Fibroblast of skin of back (primary cell): ENCODE data around the gene EEF1AKMT3.

Source experiments
- DNase-seq: peaks from one replicate; pipeline ENCODE4 v3.0.0-alpha.2; 2013

Gene EEF1AKMT3

DNA sequence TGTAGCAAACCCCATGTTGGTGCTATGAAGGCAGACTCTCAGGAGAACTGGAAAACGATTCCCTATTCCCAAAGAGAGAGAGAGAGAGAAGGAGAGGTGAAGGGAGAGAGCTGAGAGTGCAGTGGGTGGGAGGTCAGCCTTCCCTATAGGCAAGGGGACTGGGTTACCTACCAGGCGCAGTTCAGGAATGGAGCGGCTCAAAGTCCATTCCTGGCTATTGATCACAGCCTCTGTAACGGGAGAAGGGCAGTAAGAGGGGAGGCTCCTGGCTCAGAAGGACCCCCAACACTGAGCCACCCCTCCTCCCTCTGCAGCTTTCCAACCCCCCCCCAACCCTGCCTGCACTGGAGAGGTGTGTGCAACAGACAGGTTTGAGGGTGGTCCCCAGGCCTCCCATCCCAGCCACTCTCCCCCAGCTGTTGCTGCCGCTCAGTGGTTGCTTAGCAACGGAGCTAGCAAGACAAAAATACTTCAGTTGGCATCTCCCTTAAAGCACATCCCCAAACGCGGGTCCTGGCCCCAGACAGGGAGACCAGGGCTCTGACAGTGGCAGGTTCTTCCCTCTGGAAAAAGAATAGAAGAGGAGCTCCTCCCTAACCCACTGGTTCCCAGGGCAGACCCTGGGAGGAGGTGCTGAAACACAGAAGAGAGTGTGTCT is 37.1 kb upstream of the EEF1AKMT3 start:
- DNase-seq = no peak

DNA sequence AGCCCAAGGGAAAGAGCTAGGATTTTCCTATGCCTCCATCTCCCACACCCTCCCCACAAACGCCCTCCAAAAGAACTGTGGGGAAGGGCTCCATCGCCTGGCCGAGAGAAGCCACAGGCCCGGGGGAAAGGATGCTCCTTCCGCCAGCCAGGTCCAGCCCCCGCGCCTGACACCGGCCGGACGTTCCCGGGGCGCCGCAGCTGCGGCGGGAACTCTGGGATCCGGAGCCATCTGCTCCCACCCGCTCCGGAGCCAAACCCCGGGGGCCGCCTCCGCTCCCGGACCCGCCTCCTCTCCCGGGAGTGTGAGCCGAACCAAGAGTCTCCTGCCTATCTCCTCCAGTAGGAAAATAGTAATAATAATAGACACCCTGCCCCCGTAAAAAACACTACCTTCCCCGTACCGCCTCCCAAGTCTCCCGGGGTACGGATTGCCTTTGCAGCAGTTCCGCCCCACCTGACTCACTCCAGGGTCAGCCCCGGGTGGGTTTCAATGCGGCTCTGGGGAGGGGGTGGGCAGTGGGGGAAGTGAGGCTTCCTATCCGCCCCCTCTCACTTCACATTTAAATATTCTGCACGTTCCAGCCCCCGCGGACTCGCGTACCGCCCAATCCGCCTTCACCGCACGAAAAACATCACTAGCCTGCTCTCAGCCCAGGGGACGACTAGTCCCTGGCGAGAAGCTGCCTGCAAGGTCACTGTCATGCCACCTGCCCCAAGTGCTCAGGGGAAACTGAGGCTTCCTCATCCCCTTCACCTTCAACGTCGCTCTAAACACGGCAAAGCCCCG is 36.3 kb upstream of the EEF1AKMT3 start:
- DNase-seq = peak; percentile 35

- DNase-seq = no peak
These were observed 35.5 kb upstream of the EEF1AKMT3 start for GRCh38 chr12:57736741-57737466.

- DNase-seq = peak; percentile 19
These were observed 34.6 kb upstream of the EEF1AKMT3 start for GRCh38 chr12:57737467-57738460.

DNA sequence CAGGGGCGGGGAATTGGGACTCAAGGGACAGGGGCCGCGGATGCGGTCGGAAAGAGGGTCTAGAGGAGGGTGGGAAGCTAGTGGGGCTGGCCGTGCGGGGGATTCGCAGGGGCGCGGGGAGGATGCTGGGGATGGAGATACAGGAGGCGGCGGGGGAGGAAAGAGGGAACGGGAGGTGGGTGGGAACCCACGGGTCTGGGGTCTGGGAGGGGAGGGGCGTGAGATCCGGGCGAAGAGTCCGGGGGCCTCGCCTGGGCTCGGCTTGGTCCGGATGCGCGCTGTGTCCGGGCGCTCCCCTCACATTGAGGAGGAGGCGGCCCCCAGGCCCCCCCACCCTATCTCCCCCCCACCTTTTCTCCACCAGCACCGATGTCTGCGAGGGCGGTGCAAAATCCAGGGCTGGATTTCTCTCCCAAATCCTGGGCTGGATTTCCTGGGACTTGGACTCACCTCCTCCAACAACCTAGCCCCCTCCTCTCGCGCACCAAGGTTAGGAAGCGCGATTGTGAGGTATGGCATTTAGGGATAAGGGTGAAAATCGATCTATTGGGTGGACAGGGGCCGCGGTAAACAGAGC is 33.7 kb upstream of the EEF1AKMT3 start, which contains the start of gene AGAP2:
Gene AGAP2 (minus strand): TSS at position 82 of the 577 bp plus-strand sequence. CDS start 496 bp downstream, outside the sequence.
- DNase-seq = peak; percentile 42

- DNase-seq = no peak
These were observed 33.0 kb upstream of the EEF1AKMT3 start for GRCh38 chr12:57739387-57739786.

DNA sequence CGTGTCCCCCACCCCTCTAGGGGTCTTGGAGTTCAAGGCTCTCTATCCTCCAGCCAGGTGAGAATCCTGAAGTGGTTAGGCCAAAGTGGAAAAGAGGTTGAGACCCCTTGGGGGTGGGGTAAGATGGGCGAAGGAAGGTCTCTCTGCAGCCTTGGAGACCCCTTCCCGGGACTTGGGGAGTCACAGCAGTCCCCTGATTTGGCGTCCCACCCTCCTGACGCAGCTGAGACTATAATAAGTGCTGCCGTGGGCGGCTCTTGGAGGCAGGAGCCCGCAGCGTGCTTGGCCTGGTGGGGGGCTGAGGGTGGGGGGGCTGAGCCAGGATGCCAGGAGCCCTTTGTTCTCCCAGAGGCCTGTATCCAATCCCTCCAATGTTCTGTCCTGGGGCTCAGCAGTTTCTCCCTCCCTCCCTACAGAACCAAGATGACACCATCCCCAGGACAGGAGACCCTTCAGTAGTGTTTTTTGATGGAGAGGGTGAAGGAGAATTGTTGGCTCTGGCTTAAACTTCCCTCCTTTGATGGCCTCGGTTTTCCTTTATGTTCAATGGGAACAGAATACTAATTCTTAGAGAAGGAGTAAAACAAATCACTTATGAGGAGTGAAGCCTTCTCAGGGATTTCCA is 32.4 kb upstream of the EEF1AKMT3 start:
- DNase-seq = no peak

- DNase-seq = no peak
These were observed 31.6 kb upstream of the EEF1AKMT3 start for GRCh38 chr12:57740656-57741412.

DNA sequence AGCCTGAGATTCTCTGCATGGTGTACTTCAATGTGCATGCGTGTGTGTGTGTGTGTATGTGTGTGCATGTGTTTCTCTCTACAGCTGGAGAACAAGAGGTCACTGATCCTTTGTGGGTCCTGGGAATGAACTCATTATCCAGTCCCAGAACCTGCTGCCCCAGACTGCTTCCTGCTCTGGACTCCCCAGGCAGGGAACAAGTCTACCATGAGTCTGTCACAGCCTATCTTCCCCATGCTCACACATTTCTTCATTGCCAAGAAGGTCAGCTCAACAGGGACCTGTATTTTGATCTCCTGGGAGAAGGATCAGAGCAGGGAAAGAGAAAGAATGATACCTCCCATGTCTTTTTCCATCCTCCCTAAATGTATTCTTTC is 31.0 kb upstream of the EEF1AKMT3 start:
- no peak for DNase-seq

DNA sequence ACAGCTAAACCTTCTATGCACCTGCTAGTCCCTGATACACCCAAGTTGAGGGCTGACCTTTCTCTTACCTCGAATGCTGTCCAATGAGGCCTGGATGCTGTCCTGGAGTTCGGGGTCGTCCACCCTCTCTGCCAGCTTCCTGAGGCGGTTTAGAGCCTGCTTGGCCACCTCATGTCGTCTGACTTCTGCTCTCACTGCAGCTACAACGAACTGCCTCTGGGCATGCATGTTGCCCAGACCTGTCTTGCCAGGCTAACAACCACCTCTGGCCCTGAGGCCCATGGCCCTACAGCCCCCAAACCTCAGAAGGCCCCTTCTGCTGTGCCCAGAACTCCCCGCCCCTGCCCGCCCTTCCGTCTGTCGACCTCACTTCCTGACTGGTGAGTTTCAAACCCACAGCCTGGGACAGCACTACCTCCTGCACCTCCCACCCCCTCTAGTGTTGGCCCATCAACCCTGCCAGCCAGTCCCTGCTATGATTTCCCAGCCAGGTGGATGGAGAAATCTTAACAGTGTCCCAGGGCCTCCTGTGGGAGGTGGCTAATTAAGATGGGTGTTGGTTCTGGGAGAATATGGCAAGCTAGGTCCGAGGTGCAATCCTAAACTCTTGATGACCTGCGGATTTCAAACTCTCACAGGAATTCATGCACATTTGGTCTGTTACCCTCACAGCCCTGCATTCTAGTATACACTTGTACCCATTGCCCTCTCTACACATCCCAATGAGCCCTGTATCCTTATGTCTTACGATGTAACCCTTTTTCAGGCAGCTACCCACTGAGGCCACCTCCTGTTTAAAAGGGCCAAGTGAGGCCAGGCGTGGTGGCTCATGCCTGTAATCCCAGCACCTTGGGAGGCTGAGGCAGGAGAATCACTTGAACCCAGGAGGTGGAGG is 30.3 kb upstream of the EEF1AKMT3 start:
- no peak for DNase-seq

GRCh38 chr12:57743769-57744168 is 28.6 kb upstream of the EEF1AKMT3 start:
- DNase-seq = no peak

- no peak for DNase-seq
These were observed 28.1 kb upstream of the EEF1AKMT3 start for GRCh38 chr12:57744194-57744776.

DNA sequence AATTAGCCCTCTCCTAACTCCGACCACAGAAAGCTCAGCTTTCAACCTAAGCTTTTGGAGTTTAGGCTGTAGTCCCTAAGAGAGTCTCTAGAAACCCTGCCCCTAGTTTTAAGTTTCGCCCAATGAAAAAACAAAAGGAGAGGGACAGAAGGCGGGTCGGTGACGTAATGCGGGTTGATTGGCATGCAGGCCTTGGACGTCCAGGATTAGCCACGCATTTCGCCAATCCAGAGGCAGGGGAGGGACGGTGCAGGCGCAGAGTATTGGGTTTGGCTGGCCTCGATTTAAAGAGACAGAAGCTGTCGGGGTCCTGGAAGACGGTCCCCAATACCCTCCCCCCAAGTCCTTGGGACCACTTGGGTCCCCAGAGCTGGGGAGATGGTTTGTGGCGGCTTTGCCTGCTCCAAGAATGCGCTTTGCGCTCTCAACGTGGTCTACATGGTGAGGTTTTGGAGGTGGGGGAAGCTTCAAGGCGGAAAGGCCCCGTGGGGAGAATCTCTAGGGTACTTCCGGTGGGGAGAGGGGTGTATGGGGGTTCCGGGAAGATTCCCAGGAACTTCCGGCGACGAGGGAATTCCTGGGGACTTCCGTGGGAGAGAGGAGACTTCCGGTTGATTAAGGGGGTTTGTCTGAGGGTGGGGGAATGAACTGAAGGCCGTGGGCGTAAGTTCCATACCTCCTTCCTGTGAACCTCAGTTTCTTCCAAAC is 27.5 kb upstream of the EEF1AKMT3 start, which contains the start of gene TSPAN31:
Gene TSPAN31 (plus strand): TSS at position 263 of the 708 bp plus-strand sequence. CDS start 116 bp downstream, at position 379.
- DNase-seq = peak; percentile 99

- DNase-seq = no peak
These were observed 26.9 kb upstream of the EEF1AKMT3 start for GRCh38 chr12:57745485-57745881.

DNA sequence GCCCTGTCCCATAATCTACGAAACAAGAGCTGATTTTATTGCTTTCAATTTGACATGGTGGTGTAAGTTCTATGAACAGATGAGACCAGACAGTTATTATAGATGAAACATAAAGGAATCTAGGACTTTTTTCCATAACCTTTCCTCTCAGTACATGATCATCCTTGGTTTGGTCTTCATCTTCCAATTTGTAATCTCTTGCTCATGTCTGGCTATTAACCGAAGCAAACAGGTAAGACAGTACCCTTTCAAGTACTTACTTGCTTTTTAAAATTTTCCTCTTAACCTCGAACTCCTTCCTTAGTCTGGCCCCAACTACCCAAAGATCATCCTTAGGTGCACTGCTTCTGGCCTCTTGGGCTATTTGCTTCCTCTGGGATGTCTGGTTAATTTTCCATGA is 26.4 kb upstream of the EEF1AKMT3 start:
- DNase-seq = no peak

GRCh38 chr12:57749061-57749460 is 23.4 kb upstream of the EEF1AKMT3 start:
- DNase-seq = no peak

DNA sequence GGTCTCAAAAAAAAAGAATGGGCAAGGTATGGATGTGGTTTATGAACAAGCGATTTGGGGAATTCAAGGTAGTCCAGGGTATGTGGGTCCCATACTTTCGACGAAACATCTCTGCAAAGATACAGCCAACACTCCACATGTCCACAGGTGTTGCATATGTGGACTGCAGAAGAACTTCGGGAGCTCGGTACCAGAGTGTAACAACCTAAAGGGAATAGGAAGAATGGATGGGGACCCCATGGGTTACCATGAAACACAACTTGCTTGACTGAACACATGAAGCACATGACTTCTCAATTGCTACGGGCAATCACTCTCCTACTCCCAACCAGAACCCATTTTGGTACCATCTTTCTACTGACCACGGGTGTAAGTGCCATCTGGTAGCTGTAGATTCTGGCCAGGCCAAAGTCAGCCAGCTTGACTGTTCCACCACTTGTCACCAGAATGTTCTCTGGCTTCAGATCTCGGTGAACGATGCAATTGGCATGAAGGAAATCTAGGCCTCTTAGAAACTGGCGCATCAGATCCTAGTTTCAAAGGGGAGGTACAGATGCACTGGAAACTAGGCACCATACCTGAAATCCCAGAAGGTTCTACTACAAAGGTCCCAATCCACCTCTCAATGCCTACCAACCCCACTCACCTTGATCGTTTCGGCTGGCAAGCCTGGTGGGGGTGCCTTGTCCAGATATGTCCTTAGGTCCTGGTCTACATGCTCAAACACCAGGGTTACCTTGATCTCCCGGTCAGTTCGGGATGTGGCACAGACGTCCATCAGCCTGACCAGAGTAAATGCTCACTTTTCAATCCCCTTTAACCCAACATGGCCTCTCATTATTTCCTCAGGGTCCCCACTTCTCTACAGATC is 21.6 kb upstream of the EEF1AKMT3 start:
- no peak for DNase-seq
